Measurements from ENCODE around the gene SRP54. TPM values are rescaled to one million over a fixed set of nuclear protein-coding genes. Genes with fewer than 3 reads are reported as not detected.

The SRP54 gene
- total and polyA plus RNA-seq, 8 donors = 20.9 to 42.2 (median 33.9) TPM

DNA sequence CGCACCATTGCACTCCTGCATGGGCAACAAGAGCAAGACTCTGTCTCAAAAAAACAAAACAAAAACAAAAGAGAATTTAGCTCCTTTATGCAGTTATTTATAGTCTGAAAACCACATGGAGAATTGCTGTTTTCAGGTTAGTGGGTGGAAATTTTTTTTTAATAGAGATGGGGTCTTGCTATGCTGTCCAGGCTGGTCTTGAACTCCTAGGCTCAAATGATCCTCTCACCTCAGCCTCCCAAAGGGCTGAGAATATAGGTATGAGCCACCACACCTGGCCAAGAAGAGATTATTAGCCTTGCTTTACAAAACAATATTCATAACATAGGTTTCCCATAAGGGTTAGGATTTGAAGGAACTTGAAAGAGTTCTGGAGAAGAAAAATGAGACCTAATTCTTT is 12.1 kb upstream of the SRP54 start:
- intact Hi-C loops (cut with DNase I) = no loop called here
- TF ChIP-seq, protein P1, sequence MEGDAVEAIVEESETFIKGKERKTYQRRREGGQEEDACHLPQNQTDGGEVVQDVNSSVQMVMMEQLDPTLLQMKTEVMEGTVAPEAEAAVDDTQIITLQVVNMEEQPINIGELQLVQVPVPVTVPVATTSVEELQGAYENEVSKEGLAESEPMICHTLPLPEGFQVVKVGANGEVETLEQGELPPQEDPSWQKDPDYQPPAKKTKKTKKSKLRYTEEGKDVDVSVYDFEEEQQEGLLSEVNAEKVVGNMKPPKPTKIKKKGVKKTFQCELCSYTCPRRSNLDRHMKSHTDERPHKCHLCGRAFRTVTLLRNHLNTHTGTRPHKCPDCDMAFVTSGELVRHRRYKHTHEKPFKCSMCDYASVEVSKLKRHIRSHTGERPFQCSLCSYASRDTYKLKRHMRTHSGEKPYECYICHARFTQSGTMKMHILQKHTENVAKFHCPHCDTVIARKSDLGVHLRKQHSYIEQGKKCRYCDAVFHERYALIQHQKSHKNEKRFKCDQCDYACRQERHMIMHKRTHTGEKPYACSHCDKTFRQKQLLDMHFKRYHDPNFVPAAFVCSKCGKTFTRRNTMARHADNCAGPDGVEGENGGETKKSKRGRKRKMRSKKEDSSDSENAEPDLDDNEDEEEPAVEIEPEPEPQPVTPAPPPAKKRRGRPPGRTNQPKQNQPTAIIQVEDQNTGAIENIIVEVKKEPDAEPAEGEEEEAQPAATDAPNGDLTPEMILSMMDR (IDR thresholded peaks at IDR 0.05) = no peak
- WGBS, 2 donors = 95 to 98% methylated on average over 1 of the region's 1 CpG
- Histone ChIP-seq H3K9me3 (no peaks in the 10 kb centered on the region), H3K4me1 (no peaks in the 10 kb centered on the region), H3K27ac (no peak overlapping the region), H3K27me3 (no peaks in the 10 kb centered on the region), H3K4me3 (no peak overlapping the region), H3K36me3 (no peaks in the 10 kb centered on the region)
- no peak for FAIRE-seq
- ATAC-seq = no peak
- no peak for DNase-seq

GRCh38 chr14:34971381-34971780 is 11.4 kb upstream of the SRP54 start:
- FAIRE-seq = no peak
- intact Hi-C loops (cut with DNase I) = no loop called here
- ATAC-seq = no peak

GRCh38 chr14:34971801-34972200 is 11.0 kb upstream of the SRP54 start:
- H3K4me1 ChIP-seq = no peaks in the 10 kb centered on the region
- intact Hi-C loops (cut with DNase I) = no loop called here
- H3K4me3 ChIP-seq = no peak overlapping the region
- no peaks in the 10 kb centered on the region for H3K27me3 ChIP-seq
- 90 to 95% methylated on average over 5 of the region's 5 CpGs for WGBS, 2 donors
- TF ChIP-seq, protein P1 (IDR thresholded peaks at IDR 0.05) = no peak
- no peak overlapping the region for H3K27ac ChIP-seq
- ATAC-seq = no peak
- DNase-seq = no peak
- FAIRE-seq = no peak
- no peaks in the 10 kb centered on the region for H3K9me3 ChIP-seq
- H3K36me3 ChIP-seq = no peaks in the 10 kb centered on the region

More at GRCh38 chr14:34971381-34971780, 11.4 kb upstream of the SRP54 start:
- H3K27me3 ChIP-seq = no peaks in the 10 kb centered on the region
- no peak for DNase-seq
- no peak overlapping the region for H3K27ac ChIP-seq
- TF ChIP-seq, protein P1 (IDR thresholded peaks at IDR 0.05) = no peak
- H3K9me3 ChIP-seq = no peaks in the 10 kb centered on the region
- H3K4me3 ChIP-seq = no peak overlapping the region
- H3K4me1 ChIP-seq = no peaks in the 10 kb centered on the region
- no peaks in the 10 kb centered on the region for H3K36me3 ChIP-seq

- TF ChIP-seq, protein P1 (IDR thresholded peaks at IDR 0.05) = no peak
- WGBS, 2 donors = 92 to 95% methylated on average over 5 of the region's 5 CpGs
- Histone ChIP-seq H3K27ac (no peak overlapping the region), H3K4me1 (peaks cover 0 to 6% (median 0%) of the 10 kb centered on the region in 3 donors), H3K27me3 (no peaks in the 10 kb centered on the region), H3K9me3 (no peaks in the 10 kb centered on the region), H3K4me3 (no peak overlapping the region), H3K36me3 (no peaks in the 10 kb centered on the region)
- intact Hi-C loops (cut with DNase I) = no loop called here
- FAIRE-seq (no peak), DNase-seq (no peak), ATAC-seq (no peak)
Observed at GRCh38 chr14:34978444-34978843, 4.3 kb upstream of the SRP54 start.

DNA sequence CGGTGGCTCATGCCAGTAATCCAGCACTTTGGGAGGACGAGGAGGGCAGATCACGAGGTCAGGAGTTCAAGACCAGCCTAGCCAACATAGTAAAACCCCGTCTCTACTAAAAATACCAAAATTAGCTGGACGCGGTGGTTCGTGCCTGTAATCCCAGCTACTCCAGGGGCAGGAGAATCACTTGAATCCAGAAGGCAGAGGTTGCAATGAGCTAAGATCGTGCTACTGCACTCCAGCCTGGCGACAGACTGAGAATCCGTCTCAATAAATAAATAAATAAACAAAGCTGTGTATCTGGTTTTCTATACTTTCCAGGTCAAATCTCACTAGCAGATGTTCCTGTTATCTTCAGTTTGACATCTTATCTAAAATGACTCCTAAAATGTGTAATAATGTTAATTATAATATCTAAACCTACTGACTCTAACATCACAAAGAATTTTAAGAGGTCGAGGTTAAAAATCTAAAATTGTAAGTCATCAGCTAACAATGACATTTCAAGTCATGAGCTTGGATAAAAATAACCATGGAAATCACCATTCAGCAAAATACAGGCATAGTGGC is 2.4 kb upstream of the SRP54 start:
- DNase-seq (no peak), ATAC-seq (no peak), FAIRE-seq (no peak)
- H3K36me3 ChIP-seq = no peaks in the 10 kb centered on the region
- TF ChIP-seq, protein P1 (IDR thresholded peaks at IDR 0.05) = no peak
- H3K4me3 ChIP-seq = peak overlapping the region in 2 of 4 donors; percentile 70 to 75
- intact Hi-C loops (cut with DNase I) = no loop called here
- H3K27me3 ChIP-seq = no peaks in the 10 kb centered on the region
- peaks cover 0 to 17% (median 15%) of the 10 kb centered on the region in 3 donors for H3K4me1 ChIP-seq
- WGBS, 2 donors = 91 to 94% methylated on average over 11 of the region's 11 CpGs
- H3K27ac ChIP-seq = peak overlapping the region in 2 of 4 donors; percentile 96 to 97
- H3K9me3 ChIP-seq = no peaks in the 10 kb centered on the region

Data from pancreas (tissue), 10 donors.